ENCODE data around the gene ACTR3C.

ACTR3C gene

DNA sequence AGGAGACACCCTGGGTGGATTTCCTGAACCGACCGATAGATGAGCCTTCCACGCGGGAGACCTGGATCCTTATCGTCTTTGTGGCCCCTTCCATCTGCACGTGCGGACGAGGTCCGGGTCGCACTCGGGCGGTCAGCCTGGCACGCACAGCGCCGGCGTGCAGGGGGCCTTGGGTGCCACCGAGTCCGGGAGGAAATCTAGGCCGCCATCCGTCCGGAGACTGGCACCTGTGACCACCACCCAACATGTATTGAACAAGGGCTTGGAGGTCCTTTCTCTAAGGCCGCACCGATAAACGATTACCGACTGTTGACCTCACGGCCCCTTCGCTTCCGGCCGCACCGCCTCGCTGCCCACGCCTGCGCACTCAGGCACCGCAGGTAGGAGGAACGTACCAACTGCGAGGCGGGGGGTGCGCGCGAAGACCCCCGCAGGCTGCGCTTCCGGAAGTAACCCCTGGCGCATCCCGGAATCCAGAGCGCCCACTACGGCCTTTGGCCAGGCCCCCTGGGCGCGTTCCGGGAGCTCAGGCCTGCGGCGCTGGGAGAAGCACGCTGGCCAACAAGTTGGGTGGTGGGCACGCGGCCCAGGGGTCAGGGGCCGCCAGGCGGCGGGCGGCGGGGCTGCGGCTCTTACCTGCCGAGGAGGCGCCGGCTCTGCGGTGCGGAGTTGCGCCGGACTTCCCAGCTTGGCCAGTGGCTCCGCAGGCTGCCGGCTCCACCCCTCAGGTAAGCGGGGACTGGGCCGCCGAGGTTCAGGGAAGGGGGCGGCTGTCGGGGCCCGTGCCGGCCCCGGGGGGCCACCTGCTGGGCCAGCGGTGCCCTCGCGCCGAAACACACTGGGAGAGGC, at the start of gene ACTR3C, which contains the start of gene LRRC61:
TSS of gene ACTR3C (minus strand) at position 713 of the 849 bp plus-strand sequence. CDS start 28,249 bp downstream, outside the sequence.
TSS of gene LRRC61 (plus strand) at position 523 of the 849 bp plus-strand sequence. CDS start 13,507 bp downstream, outside the sequence.
- DNase-seq (ENCODE audit: low read depth), result peak; percentile 65

DNA sequence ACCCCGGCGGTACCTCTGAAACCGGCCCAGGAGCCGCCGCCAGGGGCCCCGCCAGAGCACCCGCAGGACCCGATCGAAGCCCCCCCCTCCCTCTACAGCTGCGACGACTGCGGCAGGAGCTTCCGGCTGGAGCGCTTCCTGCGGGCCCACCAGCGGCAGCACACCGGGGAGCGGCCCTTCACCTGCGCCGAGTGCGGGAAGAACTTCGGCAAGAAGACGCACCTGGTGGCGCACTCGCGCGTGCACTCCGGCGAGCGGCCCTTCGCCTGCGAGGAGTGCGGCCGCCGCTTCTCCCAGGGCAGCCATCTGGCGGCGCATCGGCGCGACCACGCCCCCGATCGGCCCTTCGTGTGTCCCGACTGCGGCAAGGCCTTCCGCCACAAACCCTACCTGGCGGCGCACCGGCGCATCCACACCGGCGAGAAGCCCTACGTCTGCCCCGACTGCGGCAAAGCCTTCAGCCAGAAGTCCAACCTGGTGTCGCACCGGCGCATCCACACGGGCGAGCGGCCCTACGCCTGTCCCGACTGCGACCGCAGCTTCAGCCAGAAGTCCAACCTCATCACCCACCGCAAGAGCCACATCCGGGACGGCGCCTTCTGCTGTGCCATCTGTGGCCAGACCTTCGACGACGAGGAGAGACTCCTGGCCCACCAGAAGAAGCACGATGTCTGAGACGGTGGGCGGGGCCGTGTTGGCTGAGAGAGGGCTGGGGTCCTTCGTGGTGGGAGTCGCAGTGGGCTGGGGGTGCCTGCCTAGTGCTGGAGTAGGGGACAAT, 49.1 kb upstream of the ACTR3C start:
- no peak for DNase-seq (ENCODE audit: low read depth)

DNA sequence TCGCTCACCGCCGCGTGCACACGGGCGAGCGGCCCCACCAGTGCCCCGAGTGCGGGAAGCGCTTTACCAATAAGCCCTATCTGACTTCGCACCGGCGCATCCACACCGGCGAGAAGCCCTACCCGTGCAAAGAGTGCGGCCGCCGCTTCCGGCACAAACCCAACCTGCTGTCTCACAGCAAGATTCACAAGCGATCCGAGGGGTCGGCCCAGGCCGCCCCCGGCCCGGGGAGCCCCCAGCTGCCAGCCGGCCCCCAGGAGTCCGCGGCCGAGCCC, 48.6 kb upstream of the ACTR3C start:
- no peak for DNase-seq (ENCODE audit: low read depth)

DNA sequence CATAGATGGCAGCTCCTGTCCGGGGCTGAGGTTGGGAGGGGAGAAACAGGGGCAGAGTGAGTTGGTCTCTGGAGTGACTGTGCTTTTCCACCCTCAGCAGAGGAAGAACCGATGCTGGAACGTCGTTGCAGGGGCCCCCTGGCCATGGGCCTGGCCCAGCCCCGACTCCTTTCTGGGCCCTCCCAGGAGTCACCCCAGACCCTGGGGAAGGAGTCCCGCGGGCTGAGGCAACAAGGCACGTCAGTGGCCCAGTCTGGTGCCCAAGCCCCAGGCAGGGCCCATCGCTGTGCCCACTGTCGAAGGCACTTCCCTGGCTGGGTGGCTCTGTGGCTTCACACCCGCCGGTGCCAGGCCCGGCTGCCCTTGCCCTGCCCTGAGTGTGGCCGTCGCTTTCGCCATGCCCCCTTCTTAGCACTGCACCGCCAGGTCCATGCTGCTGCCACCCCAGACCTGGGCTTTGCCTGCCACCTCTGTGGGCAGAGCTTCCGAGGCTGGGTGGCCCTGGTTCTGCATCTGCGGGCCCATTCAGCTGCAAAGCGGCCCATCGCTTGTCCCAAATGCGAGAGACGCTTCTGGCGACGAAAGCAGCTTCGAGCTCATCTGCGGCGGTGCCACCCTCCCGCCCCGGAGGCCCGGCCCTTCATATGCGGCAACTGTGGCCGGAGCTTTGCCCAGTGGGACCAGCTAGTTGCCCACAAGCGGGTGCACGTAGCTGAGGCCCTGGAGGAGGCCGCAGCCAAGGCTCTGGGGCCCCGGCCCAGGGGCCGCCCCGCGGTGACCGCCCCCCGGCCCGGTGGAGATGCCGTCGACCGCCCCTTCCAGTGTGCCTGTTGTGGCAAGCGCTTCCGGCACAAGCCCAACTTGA, 48.0 kb upstream of the ACTR3C start:
- DNase-seq (ENCODE audit: low read depth), result no peak

DNA sequence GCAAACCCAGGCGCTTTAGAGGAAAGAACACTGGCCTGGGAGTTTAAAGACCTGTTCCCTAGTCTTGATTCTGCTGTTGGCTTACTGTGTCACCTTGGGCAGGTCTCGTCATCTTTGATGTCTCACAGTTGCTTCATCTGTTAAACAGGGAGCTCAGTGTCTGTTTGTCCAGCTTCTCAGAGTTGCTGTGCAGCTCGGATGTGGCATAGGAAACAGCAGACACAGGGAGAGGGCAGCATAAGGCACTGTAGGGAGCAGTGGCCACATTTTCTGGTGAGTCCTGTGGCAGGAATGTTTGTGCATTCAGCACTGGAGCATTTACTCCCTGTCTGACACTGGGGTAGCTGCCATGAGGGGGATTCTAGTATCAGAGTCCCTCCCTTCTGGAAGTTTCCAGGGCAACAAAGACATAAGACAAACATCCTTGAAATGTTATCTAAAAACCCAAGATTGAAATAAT, 47.3 kb upstream of the ACTR3C start:
- no peak for DNase-seq (ENCODE audit: low read depth)

DNA sequence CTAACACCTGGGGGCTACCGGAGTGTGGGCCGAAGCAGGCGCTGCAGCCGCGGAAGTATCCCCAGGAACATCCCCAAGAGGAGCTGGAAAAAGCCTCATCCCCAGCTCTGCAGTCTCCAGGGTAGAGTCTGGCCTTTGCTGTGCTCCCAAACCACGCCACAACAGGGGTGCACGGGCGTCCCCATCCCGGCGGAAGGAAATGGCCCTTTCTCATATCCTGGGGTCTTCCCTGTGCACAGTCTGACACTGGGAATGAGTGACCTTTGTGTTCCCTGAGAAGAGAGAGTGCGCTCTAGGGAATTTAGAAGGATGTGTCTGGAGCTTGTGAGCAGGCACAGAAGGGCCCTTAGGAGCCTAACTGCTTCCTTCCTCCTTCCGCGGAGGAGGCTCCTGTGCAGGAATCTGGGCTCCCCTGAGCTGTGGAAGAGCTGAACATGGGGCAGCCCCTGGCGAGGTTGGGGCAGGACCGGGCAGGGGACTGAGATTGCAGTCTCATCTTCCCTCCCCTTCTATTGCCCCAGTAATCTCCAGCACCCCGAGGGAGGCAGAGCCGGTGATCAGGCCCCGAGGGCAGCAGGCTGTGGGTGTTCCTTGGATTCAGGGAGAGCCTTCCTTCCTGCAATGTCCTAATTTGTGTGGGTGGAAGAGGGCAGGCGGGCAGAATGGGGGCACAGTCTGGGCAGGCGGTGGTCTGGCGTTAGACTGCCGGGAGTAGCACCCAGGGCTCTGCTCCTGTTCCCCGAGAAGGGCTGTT, 46.6 kb upstream of the ACTR3C start:
- DNase-seq (ENCODE audit: low read depth), result no peak

DNA sequence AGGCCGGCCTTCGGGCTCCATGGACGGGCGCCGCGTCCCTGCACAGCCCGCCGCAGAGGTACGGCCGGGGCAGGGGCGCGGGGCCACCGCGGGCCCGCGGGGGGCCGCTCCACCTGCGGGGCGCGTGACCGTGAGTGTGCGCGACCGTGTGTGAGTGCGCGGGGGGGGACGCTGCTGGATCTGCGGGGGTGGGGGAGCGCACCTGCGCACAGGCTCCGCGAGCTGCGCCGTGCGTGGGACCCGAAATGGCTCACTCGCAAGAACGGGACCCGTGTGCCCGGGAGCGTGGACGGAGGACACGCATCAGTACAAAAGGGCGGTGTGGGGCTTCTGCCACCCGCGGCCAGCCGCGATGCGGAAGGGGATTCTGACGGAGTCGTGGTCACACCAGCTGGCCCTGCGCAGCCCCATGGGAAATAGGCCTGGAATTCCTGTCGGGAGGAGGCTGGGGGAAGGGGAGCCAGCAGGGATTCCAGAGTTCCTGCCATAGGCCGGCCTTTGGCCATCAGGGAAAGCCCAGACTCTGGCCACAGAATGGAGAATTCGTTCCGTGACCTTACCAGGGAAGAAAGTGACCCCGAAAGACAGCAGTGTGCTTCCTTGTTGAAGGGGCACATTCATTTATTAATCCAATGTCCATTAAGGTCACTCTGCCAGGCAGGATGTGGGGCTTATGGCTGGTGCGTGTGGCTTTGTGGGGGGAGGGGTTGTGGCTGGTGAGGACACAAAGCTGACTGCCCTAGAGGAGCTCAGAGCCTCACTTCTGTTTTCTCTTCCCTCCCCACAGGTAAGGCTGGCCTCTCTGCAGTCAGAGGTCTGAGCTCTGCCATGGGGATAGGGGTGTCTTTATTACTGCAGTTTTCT, 45.8 kb upstream of the ACTR3C start:
- no peak for DNase-seq (ENCODE audit: low read depth)

DNA sequence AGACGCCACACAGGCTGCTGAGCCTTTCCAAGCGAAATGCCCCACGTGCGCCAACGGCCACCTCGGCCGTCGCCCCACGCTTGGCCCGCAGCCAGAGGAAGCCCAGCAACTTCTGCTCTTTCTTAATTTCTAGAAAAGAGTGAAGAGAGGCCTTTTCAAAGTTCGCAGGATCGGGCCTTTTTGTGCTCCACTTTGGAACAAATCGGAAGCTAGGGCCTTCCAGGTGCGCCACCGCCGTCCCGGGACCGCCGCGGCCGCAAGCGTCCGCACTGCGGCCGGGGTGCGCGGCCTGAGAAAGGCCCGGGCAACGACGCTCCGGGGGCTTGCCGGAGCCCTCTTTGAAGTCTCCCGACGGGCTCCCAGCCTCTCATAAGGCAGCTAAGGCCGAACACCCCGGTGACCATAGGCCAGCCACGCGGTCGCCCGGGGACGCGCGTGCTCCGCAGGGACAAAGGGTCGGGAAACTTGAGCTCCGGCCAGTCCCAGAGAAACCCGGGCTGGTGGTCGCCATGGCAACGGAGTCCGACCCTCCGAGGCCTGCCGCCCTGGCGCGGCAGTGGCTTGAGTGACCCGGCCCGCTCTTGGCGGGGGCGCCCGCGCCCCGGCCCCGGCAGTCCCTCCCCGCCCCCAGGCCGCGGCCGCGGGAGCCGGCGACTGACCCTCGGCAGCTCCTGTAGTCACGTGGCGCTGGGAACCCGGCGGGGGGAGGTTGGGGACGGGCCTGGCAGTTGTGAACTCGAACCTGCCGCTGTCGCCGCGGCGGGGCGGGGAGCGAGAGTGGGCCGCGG, 44.9 kb upstream of the ACTR3C start, which contains the start of gene REPIN1:
TSS of gene REPIN1 (plus strand) at position 727 of the 788 bp plus-strand sequence. CDS start 890 bp downstream, outside the sequence.
- DNase-seq (ENCODE audit: low read depth), result peak; percentile 79

DNA sequence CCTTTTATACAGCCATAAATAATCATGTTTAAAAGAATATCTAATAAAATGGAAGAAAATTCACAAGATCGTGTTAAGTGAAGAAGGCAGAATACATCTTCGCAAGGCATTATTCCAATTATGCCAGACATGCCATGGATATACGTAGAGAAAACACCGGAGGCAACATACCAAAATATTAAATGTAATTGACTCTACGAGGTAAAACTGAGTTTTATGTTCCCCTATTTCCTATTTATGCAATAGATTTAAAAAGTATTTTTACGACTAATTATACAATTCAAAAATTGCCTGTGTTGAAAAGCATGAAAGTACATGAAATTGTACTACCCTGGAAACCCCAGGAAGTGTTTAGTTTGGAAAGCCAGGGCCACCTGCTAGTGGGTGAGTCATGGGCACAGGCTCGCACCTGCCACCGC, 44.3 kb upstream of the ACTR3C start:
- no peak for DNase-seq (ENCODE audit: low read depth)

DNA sequence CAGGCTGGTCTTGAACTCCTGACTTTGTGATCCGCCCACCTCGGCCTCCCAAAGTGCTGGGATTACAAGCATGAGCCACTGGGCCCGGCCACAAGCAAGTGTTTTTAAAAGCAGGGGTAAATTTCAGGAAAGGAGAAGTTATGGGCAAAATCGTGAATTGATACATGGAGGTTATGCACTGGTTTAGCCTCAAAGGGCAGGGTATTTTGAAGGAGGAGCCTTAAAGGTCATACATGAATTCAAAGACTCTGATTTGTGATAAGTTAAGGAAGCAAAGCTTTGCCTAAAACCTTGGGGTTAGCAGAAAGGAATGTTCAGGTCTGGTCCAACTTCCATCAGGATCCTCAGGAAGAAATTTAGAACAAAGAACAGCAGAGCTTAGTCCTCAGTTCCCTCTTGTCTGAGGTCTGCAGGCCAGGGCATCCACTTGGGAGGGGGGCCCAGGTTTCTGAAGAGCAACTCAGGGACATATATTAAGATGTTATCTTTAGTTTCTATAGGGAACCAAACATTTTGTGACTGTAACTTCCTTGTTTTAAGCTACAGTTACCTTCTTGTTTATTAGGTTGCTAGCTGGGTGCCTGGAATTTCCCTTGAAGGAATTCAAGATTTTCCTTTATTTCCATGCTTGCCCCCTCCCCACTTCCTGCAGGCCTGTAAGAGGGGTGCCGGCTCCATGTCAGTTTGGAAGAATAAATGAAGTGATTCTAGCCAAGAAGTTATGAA, 42.5 kb upstream of the ACTR3C start:
- no peak for DNase-seq (ENCODE audit: low read depth)

DNA sequence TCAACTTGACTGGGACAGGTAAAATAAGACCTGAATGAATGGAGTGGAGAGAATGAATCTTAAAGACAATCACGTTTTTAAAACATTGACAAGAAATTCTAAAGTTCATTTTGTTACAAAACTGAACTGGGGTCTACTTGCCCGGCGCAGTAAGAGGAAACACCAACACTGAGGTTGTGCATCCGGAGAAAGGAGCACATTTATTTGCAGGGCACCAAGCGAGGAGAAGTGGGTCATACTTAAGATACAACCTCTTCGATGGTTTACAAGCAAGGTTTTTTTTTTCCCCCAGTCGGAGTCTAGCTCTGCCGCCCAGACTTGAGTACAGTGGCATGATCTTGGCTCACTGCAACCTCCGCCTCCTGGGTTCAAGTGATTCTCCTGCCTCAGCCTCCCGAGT, 41.8 kb upstream of the ACTR3C start:
- DNase-seq (ENCODE audit: low read depth), result no peak

DNA sequence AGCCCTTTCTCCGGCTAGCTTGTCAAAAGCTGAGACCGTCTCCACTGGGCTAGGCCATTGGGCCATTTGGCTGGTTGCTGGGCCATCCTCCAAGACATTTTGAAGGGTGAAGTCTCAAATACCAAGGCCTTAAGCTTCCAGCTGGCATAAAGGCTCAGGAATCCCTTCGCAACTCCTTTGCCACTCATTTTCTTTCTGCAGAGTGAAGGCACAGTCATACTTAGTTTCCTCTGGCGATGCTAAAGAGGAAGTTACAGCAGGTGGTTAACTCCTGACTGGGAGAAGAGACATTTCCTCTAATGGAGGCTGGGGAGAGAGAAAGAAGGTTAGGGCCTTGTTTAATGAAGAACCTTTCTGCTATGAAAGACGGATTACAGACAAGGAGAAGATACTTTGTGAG, 40.5 kb upstream of the ACTR3C start:
- DNase-seq (ENCODE audit: low read depth), result no peak

DNA sequence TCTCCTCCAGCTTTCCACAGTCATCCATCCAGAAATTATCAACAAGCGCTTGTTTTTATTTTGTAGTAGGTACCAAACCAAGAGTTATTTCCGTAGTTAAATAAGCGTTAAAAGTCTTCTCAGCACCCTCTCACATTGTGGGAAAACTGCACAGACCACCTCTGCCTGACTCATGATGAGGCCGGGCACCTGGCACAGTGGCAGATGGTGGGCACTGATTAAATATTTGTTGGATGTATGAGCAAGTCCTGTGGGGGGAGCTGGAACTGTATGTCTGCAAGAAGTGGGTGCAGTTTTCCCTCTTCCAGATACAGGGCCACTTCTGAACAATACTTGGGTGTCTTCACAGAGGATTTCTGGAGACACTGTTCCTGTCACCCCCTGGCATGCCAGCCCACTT, 40.0 kb upstream of the ACTR3C start:
- no peak for DNase-seq (ENCODE audit: low read depth)

DNA sequence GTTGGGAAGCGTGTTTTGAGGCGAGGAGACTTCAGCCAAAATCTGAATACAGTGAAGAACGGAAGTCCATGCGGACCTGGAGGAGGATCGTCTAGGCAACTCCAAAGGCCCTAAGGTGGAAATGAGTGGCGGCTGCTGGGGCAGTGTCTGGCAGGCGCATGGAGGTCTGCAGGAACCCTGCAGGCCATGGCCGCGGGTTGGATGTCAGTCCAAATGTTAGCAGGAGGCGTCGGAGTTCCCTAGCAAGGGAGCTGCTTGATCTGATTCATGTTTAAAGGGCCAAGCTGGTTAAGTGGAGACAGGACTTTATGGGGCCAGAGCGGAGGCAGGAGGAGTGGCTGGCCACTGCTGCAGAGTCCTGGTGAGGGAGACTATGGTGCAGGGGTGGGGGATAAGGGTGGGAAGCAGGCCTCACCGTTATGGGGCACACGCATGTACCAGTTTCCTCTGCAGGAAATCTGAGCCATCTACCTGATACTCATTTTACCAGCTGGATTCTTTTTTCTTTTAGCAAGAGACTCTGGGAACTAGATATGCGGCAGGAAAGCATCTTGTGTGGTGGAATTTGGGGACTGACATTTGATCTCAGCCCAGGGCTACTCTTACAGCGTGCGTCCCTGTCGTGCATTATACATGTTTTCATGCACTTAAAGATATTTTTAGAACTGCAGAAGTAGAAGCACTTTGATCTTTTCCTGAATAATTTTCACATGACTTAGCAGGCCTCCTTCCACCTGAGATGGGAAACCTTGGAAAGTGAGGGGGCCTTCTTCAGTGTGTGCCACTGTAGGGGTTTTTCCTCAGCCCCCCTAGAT, 38.7 kb upstream of the ACTR3C start:
- no peak for DNase-seq (ENCODE audit: low read depth)

DNA sequence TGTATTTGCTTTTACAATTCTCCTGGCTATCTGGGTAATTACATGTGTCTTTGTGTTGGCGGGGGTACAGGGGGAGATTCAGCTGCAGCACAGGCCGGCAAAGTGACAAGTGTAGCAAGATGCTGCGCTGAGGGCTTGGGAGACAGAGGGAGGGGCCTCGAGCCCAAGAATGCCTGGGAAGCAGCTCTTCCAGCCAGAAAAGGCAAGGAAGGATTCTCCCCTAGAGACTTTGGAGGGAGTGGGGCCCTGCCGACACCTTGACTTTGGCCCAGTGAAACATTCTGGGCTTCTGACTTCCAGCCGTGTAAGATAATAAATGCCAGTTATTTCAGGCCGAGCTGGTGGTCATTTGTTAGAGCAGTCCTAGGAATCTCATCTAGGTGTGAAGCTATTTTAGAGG, 38.1 kb upstream of the ACTR3C start:
- no peak for DNase-seq (ENCODE audit: low read depth)

DNA sequence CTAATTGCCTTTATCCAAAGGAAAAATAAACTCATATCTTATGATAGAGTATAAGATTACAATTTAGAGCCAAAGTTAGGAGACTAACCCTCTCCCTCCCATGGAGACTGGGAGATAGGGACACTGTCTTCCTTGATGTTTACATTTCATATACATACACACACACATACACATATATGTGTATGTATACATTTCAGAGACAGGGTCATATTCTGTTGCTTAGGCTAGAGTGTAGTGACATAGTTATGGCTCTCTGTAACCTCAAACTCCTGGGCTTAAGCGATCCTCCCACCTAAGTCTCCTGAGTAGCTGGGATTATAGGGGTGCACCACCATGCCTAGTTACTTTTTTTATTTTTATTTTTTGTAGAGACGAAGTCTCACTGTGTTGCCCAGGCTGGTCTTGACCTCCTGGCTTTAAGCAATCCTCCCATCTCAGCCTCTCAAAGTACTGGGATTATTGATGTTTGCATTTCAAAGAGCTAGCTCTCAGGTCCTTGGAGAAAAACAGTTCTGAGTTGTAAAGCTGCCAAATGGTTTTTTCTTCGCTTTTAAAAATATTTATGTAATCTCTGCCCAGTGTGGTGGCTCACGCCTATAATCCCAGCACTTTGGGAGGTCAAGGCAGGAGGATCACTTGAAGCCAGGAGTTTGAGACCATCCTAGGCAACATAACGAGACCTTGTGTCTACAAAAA, 37.2 kb upstream of the ACTR3C start:
- DNase-seq (ENCODE audit: low read depth), result no peak

DNA sequence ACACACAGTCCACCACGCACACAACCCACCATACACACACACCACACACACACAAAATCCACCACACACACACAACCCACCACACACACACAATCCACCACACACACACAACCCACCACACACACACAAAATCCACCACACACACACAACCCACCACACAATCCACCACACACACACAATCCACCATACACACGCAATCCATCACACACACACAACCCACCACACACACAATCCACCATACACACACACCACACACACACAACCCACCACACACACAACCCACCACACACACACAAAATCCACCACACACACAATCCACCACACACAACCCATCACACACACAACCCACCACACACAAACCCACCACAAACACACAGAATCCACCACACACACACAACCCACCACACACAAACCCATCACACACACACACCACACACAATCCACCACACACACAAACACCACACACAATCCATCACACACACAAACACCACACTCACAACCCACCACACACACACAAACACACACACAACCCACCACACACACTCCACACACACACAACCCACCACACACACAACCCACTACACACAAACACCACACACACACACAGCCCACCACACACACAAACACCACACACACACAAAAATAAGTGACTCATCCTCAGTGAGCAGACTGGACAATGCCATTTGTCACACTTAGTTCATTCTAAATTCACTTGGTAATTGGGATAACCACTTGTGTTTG, 36.4 kb upstream of the ACTR3C start:
- no peak for DNase-seq (ENCODE audit: low read depth)

Measured in activated T-cell treated with anti-CD3 and anti-CD28 coated beads for 48 hours (primary cell).